ENCODE results near the gene BACE1.

DNA sequence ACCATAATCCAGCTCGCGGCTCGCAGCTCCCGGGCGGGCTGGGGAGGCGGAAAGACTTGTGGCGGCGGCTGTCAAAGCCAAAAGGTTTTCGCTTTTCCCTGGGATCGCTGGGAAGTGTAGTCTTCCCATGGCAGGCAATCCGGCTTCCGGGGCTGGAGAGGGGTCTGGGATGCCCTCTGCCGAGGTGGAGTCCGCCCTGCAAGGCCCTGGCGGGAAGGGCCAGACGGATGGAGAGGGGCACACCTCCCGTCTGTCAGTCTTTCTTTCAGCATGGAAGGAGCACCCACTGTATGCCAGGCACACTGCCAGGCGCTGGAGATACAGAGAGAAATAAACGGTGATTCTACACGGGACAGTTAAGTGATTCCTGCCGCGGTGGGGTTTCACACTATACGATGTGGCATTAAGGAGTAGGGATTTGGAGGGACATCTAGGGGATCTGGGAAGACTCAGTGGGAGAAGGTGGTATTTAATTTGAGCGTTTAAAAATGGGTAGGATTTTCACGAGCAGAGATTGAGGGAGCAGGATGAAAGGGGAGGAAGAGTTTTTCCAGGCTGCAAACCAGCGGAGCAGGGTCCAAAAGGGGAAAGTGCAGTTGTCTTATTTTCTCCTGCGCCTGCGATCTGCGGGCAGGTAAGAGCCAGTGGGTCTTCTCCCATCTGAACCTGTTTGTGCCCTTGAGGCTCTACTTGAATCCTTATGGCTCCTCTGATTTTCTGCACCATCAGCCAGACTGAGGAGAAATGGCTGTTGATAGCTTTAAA lies at the start of gene BACE1:
- TF ChIP-seq, protein P1, sequence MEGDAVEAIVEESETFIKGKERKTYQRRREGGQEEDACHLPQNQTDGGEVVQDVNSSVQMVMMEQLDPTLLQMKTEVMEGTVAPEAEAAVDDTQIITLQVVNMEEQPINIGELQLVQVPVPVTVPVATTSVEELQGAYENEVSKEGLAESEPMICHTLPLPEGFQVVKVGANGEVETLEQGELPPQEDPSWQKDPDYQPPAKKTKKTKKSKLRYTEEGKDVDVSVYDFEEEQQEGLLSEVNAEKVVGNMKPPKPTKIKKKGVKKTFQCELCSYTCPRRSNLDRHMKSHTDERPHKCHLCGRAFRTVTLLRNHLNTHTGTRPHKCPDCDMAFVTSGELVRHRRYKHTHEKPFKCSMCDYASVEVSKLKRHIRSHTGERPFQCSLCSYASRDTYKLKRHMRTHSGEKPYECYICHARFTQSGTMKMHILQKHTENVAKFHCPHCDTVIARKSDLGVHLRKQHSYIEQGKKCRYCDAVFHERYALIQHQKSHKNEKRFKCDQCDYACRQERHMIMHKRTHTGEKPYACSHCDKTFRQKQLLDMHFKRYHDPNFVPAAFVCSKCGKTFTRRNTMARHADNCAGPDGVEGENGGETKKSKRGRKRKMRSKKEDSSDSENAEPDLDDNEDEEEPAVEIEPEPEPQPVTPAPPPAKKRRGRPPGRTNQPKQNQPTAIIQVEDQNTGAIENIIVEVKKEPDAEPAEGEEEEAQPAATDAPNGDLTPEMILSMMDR (CRISPR knock-in tag; IDR thresholded peaks at IDR 0.05), result peak; percentile 90
- TF ChIP-seq ZNF274 (CRISPR knock-in tag; IDR thresholded peaks at IDR 0.05) (0 out of 2 replicates have a peak, but pooled peaks have one; percentile 51), ZNF660 (CRISPR knock-in tag; IDR thresholded peaks at IDR 0.05; ENCODE audit: borderline replicate concordance, low read depth) (no peak), ZKSCAN8 (CRISPR knock-in tag; IDR thresholded peaks at IDR 0.05; ENCODE audit: borderline replicate concordance) (peak; percentile 99), ZNF816 (CRISPR knock-in tag; IDR thresholded peaks at IDR 0.05; ENCODE audit: borderline replicate concordance) (no peak; the same call in 1 of the 2 replicates), EZH2 (conservative IDR thresholded peaks at IDR 0.05; ENCODE audit: low read depth, low read length) (no peak), TAF15 (IDR thresholded peaks at IDR 0.05; ENCODE audit: low read depth, low read length, poor library complexity, severe bottlenecking) (no peak), RBFOX2 (IDR thresholded peaks at IDR 0.05; ENCODE audit: low read depth, low read length) (0 out of 2 replicates have a peak, but pooled peaks have one; percentile 33), ZBTB21 (CRISPR knock-in tag; IDR thresholded peaks at IDR 0.05) (no peak), RELA (CRISPR knock-in tag; IDR thresholded peaks at IDR 0.05) (no peak)
